ENCODE results near the gene ARSD. TPM values are rescaled to one million over a fixed set of nuclear protein-coding genes. Genes with fewer than 3 reads are reported as not detected.

The ARSD gene
- total RNA-seq, 1 experiment from 2014 or later = 10.3 TPM

DNA sequence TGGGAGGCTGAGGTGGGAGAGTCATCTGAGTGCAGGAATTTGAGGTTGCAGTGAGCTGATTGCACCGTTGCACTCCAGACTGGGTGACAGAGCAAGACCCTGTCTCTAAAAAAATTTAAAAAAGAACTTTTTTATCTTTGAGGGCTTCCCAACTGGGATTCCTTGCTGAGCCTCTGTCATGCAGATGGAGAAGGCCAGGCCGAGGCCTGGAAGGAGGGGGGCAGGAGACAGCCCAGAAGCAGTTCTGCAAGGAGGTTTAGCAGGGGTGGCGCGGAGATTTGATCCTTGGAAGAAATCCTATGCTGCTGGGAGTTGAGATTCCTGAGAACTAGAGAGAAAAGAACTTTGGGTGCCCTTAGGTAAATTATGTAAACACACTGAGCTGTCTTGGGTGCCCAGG is 2.5 kb upstream of the ARSD start:
- H3K27ac ChIP-seq (ENCODE audit: insufficient read length, low read depth, low read length) = no peak overlapping the region
- Mint-ChIP-seq H3K9me3 (peaks cover 3% of the 10 kb centered on the region in 2 experiments; a peak in 4 of 5 replicates), H3K27ac (peak overlapping the region; percentile 86 to 99 (median 98)), H3K4me3 (peak overlapping the region; percentile 41 to 62), H3K4me1 (peaks cover 42 to 46% of the 10 kb centered on the region in 2 experiments), H3K36me3 (ENCODE audit: insufficient read depth in 1 of 3, low read depth in 3 of 3) (peaks cover 12 to 28% (median 16%) of the 10 kb centered on the region in 3 experiments), H3K27me3 (ENCODE audit: low read depth) (peaks cover 2% of the 10 kb centered on the region; the same call in 1 of the 2 replicates)
- H3K27me3 ChIP-seq (ENCODE audit: insufficient read depth, low read length) = no peaks in the 10 kb centered on the region
- H4K8ac ChIP-seq (replicated peaks; ENCODE audit: insufficient read length, low read depth, low read length) = no peak overlapping the region
- no peak overlapping the region for H2BK15ac ChIP-seq (ENCODE audit: low read depth, low read length)
- no peak overlapping the region for H3K14ac ChIP-seq (ENCODE audit: insufficient read depth, low read length)
- H2BK120ac ChIP-seq (ENCODE audit: low read depth, low read length, poor library complexity, severe bottlenecking) = no peak overlapping the region
- H4K5ac ChIP-seq (ENCODE audit: insufficient read length, low read depth, low read length) = no peak overlapping the region
- H3K4me1 ChIP-seq (ENCODE audit: insufficient read depth, low read length) = peaks cover 7% of the 10 kb centered on the region; the same call in 1 of the 2 replicates
- no peak overlapping the region for H3K9ac ChIP-seq (ENCODE audit: extremely low read depth, insufficient read length, low read length)
- no CpG with 5 or more reads among the region's 4 CpGs for WGBS (ENCODE audit: extremely low coverage, insufficient read length, low lambda C conversion rate)
- no peak overlapping the region for H4K91ac ChIP-seq (ENCODE audit: insufficient read length, low read depth, low read length)
- H3K4ac ChIP-seq (ENCODE audit: low read depth, low read length) = no peak overlapping the region
- H3K79me2 ChIP-seq (ENCODE audit: insufficient read depth, low read length) = no peaks in the 10 kb centered on the region
- H3K23ac ChIP-seq (ENCODE audit: insufficient read length, low read depth, low read length) = no peak overlapping the region
- no peaks in the 10 kb centered on the region for H4K20me1 ChIP-seq (ENCODE audit: control insufficient read depth, insufficient read depth, insufficient read length)
- no peak overlapping the region for H2AK5ac ChIP-seq (ENCODE audit: insufficient read length, low read length)
- no peaks in the 10 kb centered on the region for H3K79me1 ChIP-seq (ENCODE audit: insufficient read depth, low read depth, low read length, poor library complexity, severe bottlenecking)
- TF ChIP-seq, protein P1, sequence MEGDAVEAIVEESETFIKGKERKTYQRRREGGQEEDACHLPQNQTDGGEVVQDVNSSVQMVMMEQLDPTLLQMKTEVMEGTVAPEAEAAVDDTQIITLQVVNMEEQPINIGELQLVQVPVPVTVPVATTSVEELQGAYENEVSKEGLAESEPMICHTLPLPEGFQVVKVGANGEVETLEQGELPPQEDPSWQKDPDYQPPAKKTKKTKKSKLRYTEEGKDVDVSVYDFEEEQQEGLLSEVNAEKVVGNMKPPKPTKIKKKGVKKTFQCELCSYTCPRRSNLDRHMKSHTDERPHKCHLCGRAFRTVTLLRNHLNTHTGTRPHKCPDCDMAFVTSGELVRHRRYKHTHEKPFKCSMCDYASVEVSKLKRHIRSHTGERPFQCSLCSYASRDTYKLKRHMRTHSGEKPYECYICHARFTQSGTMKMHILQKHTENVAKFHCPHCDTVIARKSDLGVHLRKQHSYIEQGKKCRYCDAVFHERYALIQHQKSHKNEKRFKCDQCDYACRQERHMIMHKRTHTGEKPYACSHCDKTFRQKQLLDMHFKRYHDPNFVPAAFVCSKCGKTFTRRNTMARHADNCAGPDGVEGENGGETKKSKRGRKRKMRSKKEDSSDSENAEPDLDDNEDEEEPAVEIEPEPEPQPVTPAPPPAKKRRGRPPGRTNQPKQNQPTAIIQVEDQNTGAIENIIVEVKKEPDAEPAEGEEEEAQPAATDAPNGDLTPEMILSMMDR (conservative IDR thresholded peaks at IDR 0.05) = no peak
- peak; percentile 90 for DNase-seq
- H2BK5ac ChIP-seq (ENCODE audit: insufficient read length, low read length) = no peak overlapping the region
- no peak overlapping the region for H2BK20ac ChIP-seq (ENCODE audit: low read depth, low read length, poor library complexity, severe bottlenecking)
- H3K18ac ChIP-seq (ENCODE audit: insufficient read length, low read depth, low read length) = no peak overlapping the region
- H2BK12ac ChIP-seq (ENCODE audit: insufficient read length, low read depth, low read length) = no peak overlapping the region
- no peaks in the 10 kb centered on the region for H3K9me3 ChIP-seq (ENCODE audit: control insufficient read depth, low read depth, low read length)
- H3T11ph ChIP-seq (ENCODE audit: low read length) = no peak overlapping the region
- H3K23me2 ChIP-seq (ENCODE audit: insufficient read length, low read depth, low read length, poor library complexity, severe bottlenecking) = peaks cover 6% of the 10 kb centered on the region
- no peak overlapping the region for H3K56ac ChIP-seq (ENCODE audit: insufficient read length, low read depth, low read length)
- H3K4me2 ChIP-seq (ENCODE audit: insufficient read depth, insufficient read length, low read length) = no peak overlapping the region
- H2AFZ ChIP-seq (ENCODE audit: low read length) = no peak overlapping the region
